Lower lobe of right lung (tissue), 2 donors: ENCODE data around the gene SOX6. TPM values are rescaled to one million over a fixed set of nuclear protein-coding genes. Genes with fewer than 3 reads are reported as not detected.

Experiments
- ATAC-seq, 2 donors: fragments of 200-7000 bp; cut with Tn5 transposase; one replicate each; pipeline ENCODE4 v1.9.1; 2020 to 2022; ENCODE audit warnings: mild to moderate bottlenecking in 2 of 2, moderate library complexity in 2 of 2
- DNase-seq: peaks from one replicate; pipeline ENCODE4 v3.0.0-alpha.2; 2020
- H3K27ac ChIP-seq: fragments of 200-600 bp; one replicate; pipeline ENCODE4 v1.8.0; 2022
- H3K27me3 ChIP-seq: fragments of 200-600 bp; one replicate; pipeline ENCODE4 v1.8.0; 2022; ENCODE audit warnings: low read depth
- H3K36me3 ChIP-seq: fragments of 200-600 bp; one replicate; pipeline ENCODE4 v1.8.0; 2022; ENCODE audit warnings: mild to moderate bottlenecking
- H3K4me1 ChIP-seq: fragments of 200-600 bp; one replicate; pipeline ENCODE4 v1.8.0; 2022
- H3K4me3 ChIP-seq: fragments of 200-600 bp; one replicate; pipeline ENCODE4 v1.8.0; 2022; ENCODE audit warnings: mild to moderate bottlenecking
- H3K9me3 ChIP-seq: fragments of 200-600 bp; one replicate; pipeline ENCODE4 v1.8.0; 2022
- CTCF ChIP-seq: fragments of 200-600 bp; IDR thresholded peaks from one replicate; pipeline ENCODE4 v1.8.0; 2022; ENCODE audit warnings: antibody characterized with exemption, mild to moderate bottlenecking
- intact Hi-C: fragments of 100-400 bp; cut with DNase I; formaldehyde crosslinking; loops from one replicate; pipeline ENCODE4 v1.11.0; 2022
- total RNA-seq: library from RNA; stranded (reverse); fragmentation: NEBNext Ultra II Directional; extraction: Animal tissue kit (Norgen Biotek cat#: 25700); gene quantifications from one replicate; pipeline ENCODE4 v1.2.1, GENCODE V29; 2021
- donor health status: DM: no; HTN: yes; CAD: no; lungs with severe emphysema.

Gene SOX6
- total RNA-seq, 1 donor from 2014 or later = 4.8 TPM

DNA sequence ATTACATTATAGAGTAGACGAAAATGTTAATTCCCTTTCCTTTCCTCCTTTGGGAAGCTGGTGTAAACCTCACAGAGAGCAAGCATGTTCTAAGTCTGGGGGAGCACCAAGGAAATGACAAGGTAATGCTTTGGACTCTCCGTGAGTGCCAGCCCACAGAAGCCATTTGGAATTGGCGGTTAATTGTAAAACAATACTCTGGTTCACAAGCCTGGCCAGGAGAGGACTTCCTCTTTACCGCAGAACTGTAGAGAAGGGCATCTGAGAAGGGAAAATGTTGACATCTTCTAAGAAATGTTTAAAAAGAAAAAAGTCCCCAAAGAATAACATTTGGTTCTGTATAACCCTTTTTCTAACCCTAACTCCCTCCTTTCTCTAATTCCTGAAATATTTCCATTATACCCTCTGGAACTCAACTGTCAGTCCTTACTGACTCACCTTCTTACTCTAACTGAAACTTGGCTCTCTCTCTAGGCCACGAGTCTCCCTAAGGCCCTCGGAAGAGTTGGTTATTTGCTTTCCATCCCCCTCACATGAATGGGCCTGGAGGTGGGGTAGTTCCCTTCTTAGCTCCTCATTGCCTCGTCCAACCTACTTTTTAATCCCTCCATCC lies 379.8 kb downstream of the SOX6 start:
- no peaks in the 10 kb centered on the region for H3K9me3 ChIP-seq
- no peaks in the 10 kb centered on the region for H3K36me3 ChIP-seq
- intact Hi-C loops = no loop called here
- H3K4me1 ChIP-seq = peaks cover 3% of the 10 kb centered on the region
- H3K4me3 ChIP-seq = no peak overlapping the region
- no peak for DNase-seq
- no peak for ATAC-seq
- no peak overlapping the region for H3K27ac ChIP-seq
- no peaks in the 10 kb centered on the region for H3K27me3 ChIP-seq
- TF ChIP-seq CTCF = no peak

GRCh38 chr11:15975742-15976141 lies 380.6 kb downstream of the SOX6 start:
- no peak for DNase-seq
- no peak for ATAC-seq
- intact Hi-C loops = no loop called here
- H3K9me3 ChIP-seq = no peaks in the 10 kb centered on the region
- H3K4me3 ChIP-seq = no peak overlapping the region
- no peaks in the 10 kb centered on the region for H3K36me3 ChIP-seq
- TF ChIP-seq CTCF = no peak
- no peak overlapping the region for H3K27ac ChIP-seq
- no peaks in the 10 kb centered on the region for H3K27me3 ChIP-seq
- no peaks in the 10 kb centered on the region for H3K4me1 ChIP-seq

DNA sequence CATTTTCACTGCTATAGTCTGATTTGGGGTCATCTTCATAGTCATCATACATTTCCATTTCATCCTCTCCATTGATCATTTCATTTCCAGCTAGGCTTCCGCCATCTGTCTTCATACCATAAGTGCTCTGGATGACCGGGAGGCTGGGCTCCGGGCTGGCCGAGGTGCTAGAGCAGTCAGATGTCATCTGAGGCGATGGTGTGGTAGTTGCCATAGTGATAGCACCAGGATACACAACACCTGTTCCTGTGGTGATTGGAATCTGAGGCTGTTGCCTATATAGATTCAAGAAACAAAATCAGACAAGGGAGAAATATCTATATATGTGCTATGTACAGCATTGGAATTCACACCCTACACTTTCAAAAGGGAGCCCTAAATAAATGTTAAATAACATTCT lies 383.5 kb downstream of the SOX6 start:
- Histone ChIP-seq H3K4me1 (peaks cover 24% of the 10 kb centered on the region), H3K36me3 (no peaks in the 10 kb centered on the region), H3K9me3 (no peaks in the 10 kb centered on the region), H3K27me3 (no peaks in the 10 kb centered on the region), H3K4me3 (no peak overlapping the region), H3K27ac (no peak overlapping the region)
- no peak for TF ChIP-seq CTCF
- intact Hi-C loops = no loop called here
- ATAC-seq (no peak), DNase-seq (no peak)

DNA sequence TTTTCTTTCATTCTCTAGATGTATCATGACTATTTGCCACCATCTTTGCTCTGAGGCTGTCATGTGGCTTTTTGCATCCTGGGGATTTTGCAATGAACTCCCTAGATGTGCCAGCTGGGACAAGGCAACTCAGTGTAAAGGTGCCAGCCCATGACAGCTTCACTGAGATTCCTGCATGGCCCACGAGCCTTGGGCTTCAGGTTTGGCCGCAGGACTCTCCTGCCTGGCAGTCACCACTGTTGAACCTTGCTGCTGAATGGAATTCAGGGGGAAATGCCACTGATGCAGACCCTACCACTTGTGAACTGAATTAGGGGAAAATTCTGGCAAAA lies 385.2 kb downstream of the SOX6 start:
- H3K27ac ChIP-seq = no peak overlapping the region
- TF ChIP-seq CTCF = no peak
- H3K36me3 ChIP-seq = no peaks in the 10 kb centered on the region
- H3K9me3 ChIP-seq = no peaks in the 10 kb centered on the region
- H3K4me1 ChIP-seq = peaks cover 33% of the 10 kb centered on the region
- ATAC-seq (no peak), DNase-seq (no peak)
- intact Hi-C loops = no loop called here
- H3K27me3 ChIP-seq = no peaks in the 10 kb centered on the region
- no peak overlapping the region for H3K4me3 ChIP-seq

DNA sequence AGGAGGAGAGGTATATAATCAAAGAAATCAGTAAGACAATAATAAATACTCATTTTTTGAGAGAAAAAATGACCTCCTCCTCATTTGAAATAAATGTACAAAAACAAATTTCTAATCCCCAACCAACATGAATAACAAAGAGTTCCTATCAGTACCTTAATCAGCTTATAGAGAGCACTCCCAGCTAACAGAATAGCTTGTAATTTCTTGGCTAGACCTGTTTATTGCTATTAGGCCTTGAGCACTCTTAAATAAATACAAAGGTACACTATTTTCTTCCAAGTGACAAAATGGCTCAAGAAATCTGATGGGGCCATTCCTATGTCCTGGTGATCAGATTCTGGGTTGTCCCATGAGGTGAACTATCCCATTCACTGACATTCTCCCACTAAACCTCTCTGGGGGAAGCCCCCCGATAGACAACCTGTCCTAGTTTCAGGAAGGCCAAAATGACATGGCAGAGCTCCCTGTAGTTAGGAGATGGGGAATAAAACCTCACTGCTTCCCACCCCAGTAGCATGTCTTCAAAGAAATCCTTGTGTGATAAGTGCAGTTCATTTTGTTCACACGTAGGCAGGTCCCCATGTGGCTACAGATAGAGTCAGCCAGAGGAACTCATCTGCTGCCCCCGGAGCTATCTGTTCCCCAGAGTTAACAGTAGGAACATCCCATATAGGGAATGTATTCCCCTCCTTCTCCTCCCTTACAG lies 385.7 kb downstream of the SOX6 start:
- DNase-seq (no peak), ATAC-seq (no peak)
- H3K27me3 ChIP-seq = no peaks in the 10 kb centered on the region
- intact Hi-C loops = no loop called here
- no peak for TF ChIP-seq CTCF
- no peak overlapping the region for H3K27ac ChIP-seq
- no peaks in the 10 kb centered on the region for H3K36me3 ChIP-seq
- no peak overlapping the region for H3K4me3 ChIP-seq
- no peaks in the 10 kb centered on the region for H3K9me3 ChIP-seq
- H3K4me1 ChIP-seq = peaks cover 33% of the 10 kb centered on the region
